DOHH2 (cell line): ENCODE measurements around the gene TPX2.

Source experiments
- CTCF ChIP-seq: fragments of 200-600 bp; sonication (generic); IDR thresholded peaks from one replicate; pipeline ENCODE4 v1.5.1; 2014; ENCODE audit warnings: antibody characterized with exemption, mild to moderate bottlenecking, low read depth, low read length; ENCODE audit not compliant: poor library complexity, severe bottlenecking
- EZH2phosphoT487 ChIP-seq: fragments of 200-600 bp; sonication (generic); IDR thresholded peaks from 2 replicates; pipeline ENCODE4 v1.6.1; 2017; ENCODE audit warnings: borderline replicate concordance, mild to moderate bottlenecking, antibody characterized with exemption, low read length, moderate library complexity, mixed read lengths

GRCh38 chr20:31815408-31816188 lies 76.5 kb downstream of the TPX2 start:
- TF ChIP-seq CTCF = no peak
- no peak for TF ChIP-seq EZH2phosphoT487
